ENCODE data around the gene ASCC3.

GRCh38 chr6:100469101-100469859 lies 411.8 kb downstream of the ASCC3 start:
- no peak for TF ChIP-seq CTCF (IDR thresholded peaks at IDR 0.05)
- no peak for TF ChIP-seq POLR2AphosphoS5 (IDR thresholded peaks at IDR 0.05)
- no peak for TF ChIP-seq EP300 (IDR thresholded peaks at IDR 0.05)
